Neural crest cell (in vitro differentiated cells): ENCODE data around the gene OR13C4. TPM values are rescaled to one million over a fixed set of nuclear protein-coding genes. Genes with fewer than 3 reads are reported as not detected.

Experiments used
- DNase-seq: peaks from one replicate; pipeline ENCODE4 v3.0.0; 2021; ENCODE audit warnings: low read depth, mixed read lengths, low spot score
- H3K27ac Mint-ChIP-seq: one replicate; pipeline ENCODE4 v1.8.0; 2021; ENCODE audit warnings: mild to moderate bottlenecking, mixed read lengths; ENCODE audit not compliant: unreplicated experiment
- H3K27me3 Mint-ChIP-seq: 2 replicates; pipeline ENCODE4 v1.8.0; 2021; ENCODE audit warnings: low read depth, mild to moderate bottlenecking, mixed read lengths
- H3K36me3 Mint-ChIP-seq: 2 replicates; pipeline ENCODE4 v1.8.0; 2021; ENCODE audit warnings: low read depth, mild to moderate bottlenecking, mixed read lengths
- H3K4me1 Mint-ChIP-seq: 2 replicates; pipeline ENCODE4 v1.8.0; 2021; ENCODE audit warnings: mixed read lengths
- H3K4me3 Mint-ChIP-seq: one replicate; pipeline ENCODE4 v1.8.0; 2021; ENCODE audit warnings: mild to moderate bottlenecking, mixed read lengths
- H3K9me3 Mint-ChIP-seq: 2 replicates; pipeline ENCODE4 v1.8.0; 2021; ENCODE audit warnings: mixed read lengths
- CTCF ChIP-seq: fragments of 200-600 bp; sonication (generic); conservative IDR thresholded peaks from 2 replicates; pipeline ENCODE4 v1.5.0; 2021; ENCODE audit warnings: antibody characterized with exemption, mild to moderate bottlenecking
- long read RNA-seq: library from polyadenylated mRNA; unstranded; transcript quantifications from one replicate; pipeline ENCODE4 v2.0.0, GENCODE V29; 2020
- total RNA-seq: library from RNA; stranded (reverse); gene quantifications from 2 replicates; pipeline ENCODE4 v1.2.1, GENCODE V29; 2021

The OR13C4 gene
- total RNA-seq = not detected in 2 replicates
- long read RNA-seq = 0 reads

- H3K9me3 Mint-ChIP-seq = peaks cover 7% of the 10 kb centered on the region
- no peak for TF ChIP-seq CTCF
- DNase-seq = no peak
- H3K4me3 Mint-ChIP-seq = no peak within 1 kb of the TSS
- no peak within 1 kb of the TSS for H3K27ac Mint-ChIP-seq
- no peaks in the 10 kb centered on the region for H3K27me3 Mint-ChIP-seq
- no peaks in the 10 kb centered on the region for H3K36me3 Mint-ChIP-seq
- H3K4me1 Mint-ChIP-seq = no peaks in the 10 kb centered on the region
Measured at GRCh38 chr9:104527109-104527508, at the start of gene OR13C4. Gene OR13C4, minus strand, starts transcription at chr9:104527209. Its CDS starts 0 bp downstream, at chr9:104527209.

- Mint-ChIP-seq H3K27me3 (no peaks in the 10 kb centered on the region), H3K4me3 (no peak overlapping the region), H3K36me3 (peaks cover 4% of the 10 kb centered on the region), H3K4me1 (no peaks in the 10 kb centered on the region), H3K27ac (no peak overlapping the region), H3K9me3 (peaks cover 5% of the 10 kb centered on the region)
- no peak for TF ChIP-seq CTCF
- DNase-seq = no peak
Measured at GRCh38 chr9:104575456-104575855, 48.4 kb upstream of the OR13C4 start.

DNA sequence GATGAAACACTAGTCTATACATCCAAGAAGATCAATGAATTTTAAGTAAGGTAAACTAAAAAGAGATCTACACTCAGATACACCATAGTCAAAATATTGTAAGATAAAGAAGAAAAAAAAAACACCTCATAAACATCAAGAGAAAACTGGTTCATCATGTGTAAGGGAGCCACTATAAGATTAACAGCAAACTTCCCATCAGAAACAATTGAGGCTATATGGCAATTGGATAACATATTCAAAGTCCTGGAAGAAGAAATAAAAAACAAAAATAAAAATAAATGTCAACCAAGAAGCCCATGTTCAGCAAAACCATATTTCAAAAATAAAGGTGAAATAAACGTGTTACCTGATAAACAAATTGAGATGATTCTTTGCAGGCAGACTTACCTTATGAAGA lies 45.6 kb upstream of the OR13C4 start:
- Mint-ChIP-seq H3K36me3 (peaks cover 4% of the 10 kb centered on the region), H3K4me1 (no peaks in the 10 kb centered on the region), H3K27ac (no peak overlapping the region)

DNA sequence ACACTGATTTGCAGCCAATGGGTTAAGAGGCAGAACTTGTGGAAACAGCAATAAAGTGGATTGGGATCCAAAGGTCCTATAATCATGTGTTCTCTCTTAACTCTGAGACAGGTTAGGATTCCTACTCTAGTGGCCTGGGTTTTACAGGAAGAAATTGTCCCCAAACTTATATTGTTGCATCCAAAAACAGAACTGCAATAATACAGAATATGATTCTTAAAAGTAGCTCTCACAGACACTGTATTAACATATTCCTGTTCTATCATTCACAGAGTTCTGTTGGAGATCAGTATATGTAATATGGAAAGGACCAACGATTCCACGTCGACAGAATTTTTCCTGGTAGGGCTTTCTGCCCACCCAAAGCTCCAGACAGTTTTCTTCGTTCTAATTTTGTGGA lies 41.9 kb upstream of the OR13C4 start, which contains the start of gene OR13C8:
Gene OR13C8, plus strand, starts transcription at position 301 of the 400 bp plus-strand sequence. Its CDS starts 0 bp downstream, at position 301.
- DNase-seq = no peak
- H3K4me3 Mint-ChIP-seq = no peak within 1 kb of the TSS
- H3K4me1 Mint-ChIP-seq = peaks cover 8% of the 10 kb centered on the region

More for the DNA sequence above, 45.6 kb upstream of the OR13C4 start:
- Mint-ChIP-seq H3K9me3 (peaks cover 10% of the 10 kb centered on the region), H3K27me3 (no peaks in the 10 kb centered on the region), H3K4me3 (no peak overlapping the region)
- no peak for DNase-seq
- no peak for TF ChIP-seq CTCF

GRCh38 chr9:104564358-104564757 lies 37.3 kb upstream of the OR13C4 start:
- DNase-seq = no peak
- Mint-ChIP-seq H3K4me3 (no peak overlapping the region), H3K4me1 (peaks cover 8% of the 10 kb centered on the region), H3K9me3 (peaks cover 5% of the 10 kb centered on the region), H3K36me3 (no peaks in the 10 kb centered on the region), H3K27ac (no peak overlapping the region), H3K27me3 (no peaks in the 10 kb centered on the region)
- no peak for TF ChIP-seq CTCF

More for the DNA sequence above, 41.9 kb upstream of the OR13C4 start, which contains the start of gene OR13C8:
- Mint-ChIP-seq H3K9me3 (peaks cover 10% of the 10 kb centered on the region), H3K27me3 (no peaks in the 10 kb centered on the region), H3K27ac (no peak within 1 kb of the TSS), H3K36me3 (peaks cover 2% of the 10 kb centered on the region)
- no peak for TF ChIP-seq CTCF
